KOPT-K1 (cell line): ENCODE measurements around the gene LAMC1.

ENCODE experiments used
- H3K27ac ChIP-seq: fragments of 200-600 bp; sonication (generic); 2 replicates; pipeline ENCODE4 v1.5.1; 2016; ENCODE audit warnings: antibody characterized with exemption, mild to moderate bottlenecking, low read depth, low read length; ENCODE audit not compliant: poor library complexity, severe bottlenecking
- H3K36me3 ChIP-seq: fragments of 200-600 bp; sonication (generic); 2 replicates; pipeline ENCODE4 v1.5.1; 2017; ENCODE audit warnings: antibody characterized with exemption, mild to moderate bottlenecking, low read length, moderate library complexity; ENCODE audit not compliant: insufficient read depth
- H3K9me3 ChIP-seq: fragments of 200-600 bp; sonication (generic); 2 replicates; pipeline ENCODE4 v1.5.1; 2017; ENCODE audit warnings: antibody characterized with exemption, low read length, mild to moderate bottlenecking; ENCODE audit not compliant: insufficient read depth, poor library complexity, severe bottlenecking

Gene LAMC1

GRCh38 chr1:183179033-183179432, 155.8 kb downstream of the LAMC1 start:
- Histone ChIP-seq H3K36me3 (no peaks in the 10 kb centered on the region), H3K27ac (no peak overlapping the region), H3K9me3 (no peaks in the 10 kb centered on the region)

DNA sequence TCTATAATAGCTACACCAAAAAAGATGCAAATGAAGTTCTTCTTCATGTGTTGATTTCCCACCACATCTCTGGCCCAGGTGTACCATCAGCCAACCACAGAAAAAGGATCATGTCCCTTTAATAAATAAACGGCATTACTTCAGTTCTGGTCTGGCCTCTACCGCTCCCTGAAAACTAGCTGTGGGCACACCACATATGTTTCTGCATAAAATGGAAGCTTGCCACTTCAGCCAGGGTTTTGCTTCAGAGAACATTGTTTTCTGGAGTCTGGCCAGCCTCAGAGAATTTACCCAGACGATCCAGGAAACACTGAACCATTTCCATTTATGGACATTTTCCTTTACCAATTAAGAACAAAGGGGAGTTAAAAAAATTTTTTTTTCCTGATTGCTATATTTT, 157.0 kb downstream of the LAMC1 start:
- Histone ChIP-seq H3K36me3 (no peaks in the 10 kb centered on the region), H3K9me3 (no peaks in the 10 kb centered on the region), H3K27ac (no peak overlapping the region)

DNA sequence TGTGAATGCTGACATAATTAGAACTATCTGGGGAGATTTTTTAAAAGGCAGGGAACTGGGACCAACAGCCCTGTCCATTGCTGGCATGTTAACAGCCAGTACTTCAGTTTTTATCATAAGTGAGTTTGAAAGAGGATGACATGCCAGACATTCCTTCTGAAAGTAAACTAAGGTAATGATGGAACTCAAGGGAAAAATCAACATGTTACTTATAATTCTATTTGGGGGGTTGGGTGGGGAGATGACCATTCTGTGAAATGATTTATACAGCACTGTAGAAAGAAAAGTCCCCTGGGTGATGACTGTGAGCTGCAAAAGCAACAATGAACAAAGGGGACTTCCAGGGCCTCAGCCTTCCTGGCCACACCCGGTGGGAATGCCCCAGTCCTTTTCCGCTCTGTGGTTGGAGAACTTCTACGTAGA, 157.4 kb downstream of the LAMC1 start:
- no peaks in the 10 kb centered on the region for H3K9me3 ChIP-seq
- no peaks in the 10 kb centered on the region for H3K36me3 ChIP-seq
- H3K27ac ChIP-seq: no peak overlapping the region

DNA sequence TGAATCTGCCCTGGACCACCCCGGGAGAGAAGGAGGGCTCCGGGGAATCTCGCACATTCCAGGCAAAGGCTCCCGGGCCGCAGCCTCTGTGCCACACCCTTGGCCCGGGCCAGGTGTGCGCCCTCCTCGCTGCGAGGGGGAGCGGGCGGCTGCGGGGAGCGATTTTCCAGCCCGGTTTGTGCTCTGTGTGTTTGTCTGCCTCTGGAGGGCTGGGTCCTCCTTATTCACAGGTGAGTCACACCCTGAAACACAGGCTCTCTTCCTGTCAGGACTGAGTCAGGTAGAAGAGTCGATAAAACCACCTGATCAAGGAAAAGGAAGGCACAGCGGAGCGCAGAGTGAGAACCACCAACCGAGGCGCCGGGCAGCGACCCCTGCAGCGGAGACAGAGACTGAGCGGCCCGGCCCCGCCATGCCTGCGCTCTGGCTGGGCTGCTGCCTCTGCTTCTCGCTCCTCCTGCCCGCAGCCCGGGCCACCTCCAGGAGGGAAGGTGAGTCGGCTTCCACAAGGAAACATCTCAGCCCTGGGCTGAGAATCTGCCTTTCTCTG, 162.8 kb downstream of the LAMC1 start, which contains the start of gene LAMC2:
LAMC2 (plus strand) TSS at position 324 of the 550 bp plus-strand sequence; CDS start at position 413, 89 bp downstream.
- Histone ChIP-seq H3K9me3 (no peaks in the 10 kb centered on the region), H3K36me3 (no peaks in the 10 kb centered on the region), H3K27ac (no peak within 1 kb of the TSS)

- no peaks in the 10 kb centered on the region for H3K9me3 ChIP-seq
- H3K36me3 ChIP-seq: no peaks in the 10 kb centered on the region
- H3K27ac ChIP-seq: no peak overlapping the region
These were observed 163.6 kb downstream of the LAMC1 start for GRCh38 chr1:183186841-183187240.

DNA sequence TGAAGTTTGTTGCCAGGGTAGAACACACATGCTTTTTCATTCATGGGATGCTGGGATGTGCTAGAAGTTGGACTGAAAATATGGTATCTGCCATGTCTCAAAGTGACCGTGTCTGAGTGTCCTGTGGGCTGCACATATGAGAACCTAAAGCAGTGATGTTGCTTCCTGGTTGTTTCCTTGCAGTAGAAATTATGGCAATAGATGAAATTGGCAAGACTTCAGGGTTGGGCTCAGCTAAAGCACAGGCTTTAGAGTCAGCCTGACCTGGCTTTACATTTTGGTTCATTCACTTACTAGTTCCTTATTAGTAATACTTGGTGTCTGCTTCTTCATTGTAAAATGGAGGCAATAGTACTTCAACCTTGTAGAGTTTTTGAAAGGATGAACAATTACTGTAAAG, 165.0 kb downstream of the LAMC1 start:
- no peaks in the 10 kb centered on the region for H3K36me3 ChIP-seq
- H3K9me3 ChIP-seq: no peaks in the 10 kb centered on the region
- H3K27ac ChIP-seq: no peak overlapping the region

DNA sequence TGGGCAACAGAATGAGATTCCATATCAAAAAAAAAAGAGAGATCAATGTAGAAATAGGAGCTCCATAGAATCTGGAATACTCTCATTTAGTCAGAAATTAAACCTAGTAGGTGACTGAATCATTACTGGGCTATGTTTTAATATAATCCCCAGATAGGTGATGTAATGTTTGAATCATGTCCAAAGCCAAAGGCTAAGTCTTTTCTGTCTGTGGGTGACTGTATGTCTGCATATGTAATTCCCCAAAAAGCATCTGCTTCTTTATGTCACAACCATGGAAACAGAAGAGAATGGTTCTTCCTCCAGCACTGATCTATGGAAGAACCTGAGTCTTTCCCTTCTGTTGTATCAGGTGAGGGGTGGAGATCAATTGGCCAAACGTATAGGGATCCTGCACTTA, 168.6 kb downstream of the LAMC1 start:
- Histone ChIP-seq H3K27ac (no peak overlapping the region), H3K36me3 (no peaks in the 10 kb centered on the region), H3K9me3 (no peaks in the 10 kb centered on the region)

DNA sequence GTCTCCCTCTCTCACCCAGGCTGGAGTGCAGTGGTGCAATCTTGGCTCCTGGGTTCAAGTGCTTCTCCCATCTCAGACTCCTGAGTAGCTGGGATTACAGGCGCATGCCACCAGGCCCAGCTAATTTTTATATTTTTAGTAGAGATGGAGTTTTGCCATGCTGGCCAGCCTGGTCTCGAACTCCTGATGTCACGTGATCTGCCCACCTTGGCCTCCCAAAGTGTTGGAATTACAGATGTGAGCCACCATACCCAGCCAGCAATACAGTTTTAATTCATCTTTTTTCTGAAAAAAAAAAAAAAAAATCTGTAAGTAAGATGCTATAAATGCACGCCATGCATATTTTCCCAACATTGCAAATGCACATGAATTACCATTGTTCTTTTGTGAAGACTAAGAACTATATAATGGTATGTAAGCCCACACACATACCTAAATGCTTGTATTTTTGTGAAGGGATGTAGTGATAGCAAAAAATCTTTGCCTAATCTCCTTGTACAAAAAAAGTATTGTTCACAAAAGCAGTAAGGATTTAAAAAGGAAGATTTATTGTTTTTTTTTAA, 170.8 kb downstream of the LAMC1 start:
- Histone ChIP-seq H3K9me3 (no peaks in the 10 kb centered on the region), H3K27ac (peak overlapping the region; percentile 62), H3K36me3 (no peaks in the 10 kb centered on the region)

- Histone ChIP-seq H3K36me3 (no peaks in the 10 kb centered on the region), H3K27ac (peak overlapping the region; percentile 62), H3K9me3 (no peaks in the 10 kb centered on the region)
These were observed 171.4 kb downstream of the LAMC1 start for GRCh38 chr1:183194527-183195141.

- Histone ChIP-seq H3K27ac (peak overlapping the region; percentile 62), H3K36me3 (no peaks in the 10 kb centered on the region), H3K9me3 (no peaks in the 10 kb centered on the region)
These were observed 171.9 kb downstream of the LAMC1 start for GRCh38 chr1:183195142-183195574.
